ENCODE measurements around the gene PRG3. TPM values are rescaled to one million over a fixed set of nuclear protein-coding genes. Genes with fewer than 3 reads are reported as not detected.
"Not testable (repeated sequence)": the region's sequence is repeated elsewhere in the genome, so short reads cannot be mapped to it uniquely, and the experiment has no call there.

The PRG3 gene
- total and polyA plus RNA-seq, 2 donors (not counting 3 experiments of a cell fraction or from before 2014, with no cell fraction given): not detected

- H3K4me2 ChIP-seq (ENCODE audit: insufficient read depth, low read length): no peak overlapping the region
- TF ChIP-seq JUN (IDR thresholded peaks at IDR 0.05; ENCODE audit: borderline replicate concordance, insufficient read depth, insufficient read length, low read depth) (no peak), CTCF (IDR thresholded peaks at IDR 0.05; ENCODE audit: extremely low read depth in 1 of 2, insufficient read depth in 1 of 2, low read depth in 1 of 2, low read length in 2 of 2) (no peak), MYC (IDR thresholded peaks at IDR 0.05; ENCODE audit: low read depth, low read length) (no peak), FOS (IDR thresholded peaks at IDR 0.05; ENCODE audit: borderline replicate concordance, insufficient read depth, low read length) (no peak), GATA2 (IDR thresholded peaks at IDR 0.05; ENCODE audit: insufficient read depth, insufficient read length, low read depth, low read length) (no peak), POLR2AphosphoS5 (IDR thresholded peaks at IDR 0.05; ENCODE audit: insufficient read depth, low read depth, low read length) (no peak), POLR2A (IDR thresholded peaks at IDR 0.05; ENCODE audit: low read depth, low read length) (no peak), EZH2 (IDR thresholded peaks at IDR 0.05; ENCODE audit: borderline replicate concordance, low read depth, low read length, severe bottlenecking) (no peak), MAX (IDR thresholded peaks at IDR 0.05; ENCODE audit: insufficient read depth, insufficient read length) (no peak)
- no peaks in the 10 kb centered on the region for H3K9me1 ChIP-seq (replicated peaks; ENCODE audit: control insufficient read depth, extremely low read depth, insufficient read depth, low read length)
- no peak overlapping the region for H2AFZ ChIP-seq (ENCODE audit: low read depth, low read length)
- H3K79me2 ChIP-seq (ENCODE audit: control insufficient read depth, insufficient read depth, low read length): no peaks in the 10 kb centered on the region
- H3K36me3 ChIP-seq (ENCODE audit: control insufficient read depth in 2 of 2, extremely low read depth in 1 of 2, insufficient read depth in 2 of 2, low read length in 2 of 2): no peaks in the 10 kb centered on the region
- H4K20me1 ChIP-seq (replicated peaks; ENCODE audit: control insufficient read depth, extremely low read depth, insufficient read depth, low read length): no peaks in the 10 kb centered on the region
- no TSS peak for BruUV-seq (replicated peaks)
- intact Hi-C loops (cut with micrococcal nuclease): no loop called here
- dilution Hi-C loops (cut with MboI; ENCODE audit: extremely low pct_ligation_motif_present, low sequenced_read_pairs): no loop called here
- no peak overlapping the region for H3K9ac ChIP-seq (replicated peaks; ENCODE audit: extremely low read depth, insufficient read depth, low read length)
- H3K27ac ChIP-seq (ENCODE audit: insufficient read depth, low read depth, low read length): no peak overlapping the region
- ChIA-PET CTCF (interaction anchor here (2.5 kb wide), 1 partner anchor 12 kb away, joined by 9 read pairs; no protein-coding TSS in a partner anchor), POLR2A (no interaction called here)
- no peak for FAIRE-seq
- H3K27me3 ChIP-seq (ENCODE audit: control insufficient read depth in 2 of 2, insufficient read depth in 2 of 2, low read length in 2 of 2): peaks cover 0 to 3% of the 10 kb centered on the region in 2 experiments
- no peak for DNase-seq (ENCODE audit: low read depth, low spot score)
- H3K9me3 ChIP-seq (replicated peaks; ENCODE audit: control insufficient read depth, insufficient read depth, low read length): no peaks in the 10 kb centered on the region
- H3K4me3 ChIP-seq (replicated peaks in 1 of 3; ENCODE audit: insufficient read depth in 1 of 3, low read depth in 1 of 3, low read length in 3 of 3): no peak overlapping the region
- no peaks in the 10 kb centered on the region for H3K4me1 ChIP-seq (ENCODE audit: control insufficient read depth, extremely low read depth, insufficient read depth, low read length)
Observed at GRCh38 chr11:57361926-57362325, 19.0 kb downstream of the PRG3 start.

- H3K9me3 ChIP-seq (replicated peaks; ENCODE audit: control insufficient read depth, insufficient read depth, low read length); H3K9me1 ChIP-seq (replicated peaks; ENCODE audit: control insufficient read depth, extremely low read depth, insufficient read depth, low read length); POLR2A ChIA-PET; H2AFZ ChIP-seq (ENCODE audit: low read depth, low read length); H3K4me1 ChIP-seq (ENCODE audit: control insufficient read depth, extremely low read depth, insufficient read depth, low read length); dilution Hi-C loops (cut with MboI; ENCODE audit: extremely low pct_ligation_motif_present, low sequenced_read_pairs); H3K79me2 ChIP-seq (ENCODE audit: control insufficient read depth, insufficient read depth, low read length); H4K20me1 ChIP-seq (replicated peaks; ENCODE audit: control insufficient read depth, extremely low read depth, insufficient read depth, low read length); H3K4me3 ChIP-seq (replicated peaks in 1 of 3; ENCODE audit: insufficient read depth in 1 of 3, low read depth in 1 of 3, low read length in 3 of 3); H3K27me3 ChIP-seq (ENCODE audit: control insufficient read depth in 2 of 2, insufficient read depth in 2 of 2, low read length in 2 of 2); H3K9ac ChIP-seq (replicated peaks; ENCODE audit: extremely low read depth, insufficient read depth, low read length); DNase-seq (ENCODE audit: low read depth, low spot score); intact Hi-C loops (cut with micrococcal nuclease); FAIRE-seq; BruUV-seq (replicated peaks); H3K36me3 ChIP-seq (ENCODE audit: control insufficient read depth in 2 of 2, extremely low read depth in 1 of 2, insufficient read depth in 2 of 2, low read length in 2 of 2); H3K4me2 ChIP-seq (ENCODE audit: insufficient read depth, low read length); H3K27ac ChIP-seq (ENCODE audit: insufficient read depth, low read depth, low read length): not testable (repeated sequence)
- CTCF ChIA-PET: interaction anchor here (1.1 to 1.4 kb wide), 2 partner anchors 18 to 96 kb away, joined by 3 to 5 read pairs; no protein-coding TSS in a partner anchor
Observed at GRCh38 chr11:57361420-57361819, 19.5 kb downstream of the PRG3 start.

Data from endothelial cell of umbilical vein (primary cell).